K562 (cell line): Measurements from ENCODE around the gene LRP1B. TPM values are rescaled to one million over a fixed set of nuclear protein-coding genes. Genes with fewer than 3 reads are reported as not detected.

Experiments
- CTCFL ChIP-seq: IDR thresholded peaks from 2 replicates; pipeline ENCODE4 v1.6.1; 2011; ENCODE audit warnings: borderline replicate concordance, low read depth, mild to moderate bottlenecking, moderate library complexity, low read length; ENCODE audit not compliant: insufficient read depth, poor library complexity, severe bottlenecking
- ETS2 ChIP-seq: IDR thresholded peaks from 2 replicates; pipeline ENCODE4 v1.6.1; 2016; ENCODE audit warnings: borderline replicate concordance, missing genetic modification characterization, mild to moderate bottlenecking, moderate library complexity, missing compliant biosample characterization; ENCODE audit not compliant: poor library complexity, severe bottlenecking
- HDGF ChIP-seq: fragments of 450-650 bp; IDR thresholded peaks from 2 replicates; pipeline ENCODE4 v1.6.1; 2016
- NUFIP1 ChIP-seq: fragments of 450-650 bp; IDR thresholded peaks from 2 replicates; pipeline ENCODE4 v1.6.1; 2018; ENCODE audit not compliant: partially characterized antibody
- PRDM10 ChIP-seq: fragments of 450-650 bp; IDR thresholded peaks from 2 replicates; pipeline ENCODE4 v1.6.1; 2018; ENCODE audit not compliant: partially characterized antibody
- SIN3A ChIP-seq, 2 experiments: fragments of 150-350 bp in 1 of 2; IDR thresholded peaks; 2 replicates each; pipeline ENCODE4 v1.6.1; 2011 to 2016; ENCODE audit warnings: borderline replicate concordance in 2 of 2, low read depth in 2 of 2, low read length in 2 of 2, mild to moderate bottlenecking in 2 of 2, moderate library complexity in 2 of 2; ENCODE audit not compliant: control insufficient read depth in 1 of 2
- SMARCB1 ChIP-seq: IDR thresholded peaks from 2 replicates; pipeline ENCODE4 v1.6.1; 2011; ENCODE audit warnings: improper control_type of control experiment, low read depth; ENCODE audit not compliant: insufficient read length
- TAF7 ChIP-seq: fragments of 450-650 bp; IDR thresholded peaks from 2 replicates; pipeline ENCODE4 v1.6.1; 2016; ENCODE audit warnings: missing genetic modification characterization, missing compliant biosample characterization
- ZNF174 ChIP-seq: fragments of 250-450 bp; sonication (Bioruptor Pico); IDR thresholded peaks from 2 replicates; pipeline ENCODE4 v1.4.0; 2020; ENCODE audit warnings: mild to moderate bottlenecking
- polyA plus RNA-seq, 8 experiments: library from polyadenylated mRNA; depleted of rRNA in 4 of 8; stranded (reverse) in 5 of 8; unstranded in 3 of 8; fragments of >200 nt; fragmentation: Nextera tagmentation in 2 of 8; fragmentation: Illumina TruSeq in 1 of 8; extraction: Ambion mirVana in 2 of 8; extraction: Trizol in 1 of 8; gene quantifications; 2 replicates each; pipeline versions ENCODE4 v1.2.1 to v1.2.3, GENCODE V29; 2011 to 2014; ENCODE audit warnings: inconsistent platforms in 1 of 8, missing spikeins in 1 of 8
- total RNA-seq, 7 experiments: library from RNA; depleted of rRNA in 6 of 7; stranded (reverse); fragments of >200 nt in 6 of 7; fragmentation: Illumina TruSeq in 2 of 7; extraction: Trizol in 2 of 7; gene quantifications; 2 replicates each; pipeline versions ENCODE4 v1.2.1 to v1.2.3, GENCODE V29; 2011 to 2021; ENCODE audit warnings: low replicate concordance in 1 of 7

Gene LRP1B
- total and polyA plus RNA-seq, 9 of the 15 experiments (the other 6 are each of a cell fraction or from before 2014, with no cell fraction given), result not detected

GRCh38 chr2:142075826-142076225 is 55.0 kb downstream of the LRP1B start (continued):
- no peak for TF ChIP-seq NUFIP1
- TF ChIP-seq TAF7 (tag), result no peak
- no peak for TF ChIP-seq ZNF174 (CRISPR knock-in tag)
- no peak for TF ChIP-seq ETS2 (tag)
- TF ChIP-seq SIN3A (IDR thresholded peaks at IDR 0.05; ENCODE audit: borderline replicate concordance in 2 of 2, control insufficient read depth in 1 of 2, low read depth in 2 of 2, low read length in 2 of 2), result no peak
- TF ChIP-seq PRDM10, result no peak
- no peak for TF ChIP-seq CTCFL
- TF ChIP-seq HDGF, result no peak
- no peak for TF ChIP-seq SMARCB1
